ENCODE data around the gene ZNF407.

ZNF407 gene

GRCh38 chr18:74870950-74871349, 273.3 kb downstream of the ZNF407 start:
- no peak for DNase-seq (ENCODE audit: low read depth)
- no peak overlapping the region for H3K4me3 ChIP-seq (ENCODE audit: control insufficient read depth, low read depth, low read length)
- TF ChIP-seq, protein P1, sequence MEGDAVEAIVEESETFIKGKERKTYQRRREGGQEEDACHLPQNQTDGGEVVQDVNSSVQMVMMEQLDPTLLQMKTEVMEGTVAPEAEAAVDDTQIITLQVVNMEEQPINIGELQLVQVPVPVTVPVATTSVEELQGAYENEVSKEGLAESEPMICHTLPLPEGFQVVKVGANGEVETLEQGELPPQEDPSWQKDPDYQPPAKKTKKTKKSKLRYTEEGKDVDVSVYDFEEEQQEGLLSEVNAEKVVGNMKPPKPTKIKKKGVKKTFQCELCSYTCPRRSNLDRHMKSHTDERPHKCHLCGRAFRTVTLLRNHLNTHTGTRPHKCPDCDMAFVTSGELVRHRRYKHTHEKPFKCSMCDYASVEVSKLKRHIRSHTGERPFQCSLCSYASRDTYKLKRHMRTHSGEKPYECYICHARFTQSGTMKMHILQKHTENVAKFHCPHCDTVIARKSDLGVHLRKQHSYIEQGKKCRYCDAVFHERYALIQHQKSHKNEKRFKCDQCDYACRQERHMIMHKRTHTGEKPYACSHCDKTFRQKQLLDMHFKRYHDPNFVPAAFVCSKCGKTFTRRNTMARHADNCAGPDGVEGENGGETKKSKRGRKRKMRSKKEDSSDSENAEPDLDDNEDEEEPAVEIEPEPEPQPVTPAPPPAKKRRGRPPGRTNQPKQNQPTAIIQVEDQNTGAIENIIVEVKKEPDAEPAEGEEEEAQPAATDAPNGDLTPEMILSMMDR (conservative IDR thresholded peaks at IDR 0.05; ENCODE audit: control insufficient read depth, insufficient read depth, low read depth, low read length) = no peak

DNA sequence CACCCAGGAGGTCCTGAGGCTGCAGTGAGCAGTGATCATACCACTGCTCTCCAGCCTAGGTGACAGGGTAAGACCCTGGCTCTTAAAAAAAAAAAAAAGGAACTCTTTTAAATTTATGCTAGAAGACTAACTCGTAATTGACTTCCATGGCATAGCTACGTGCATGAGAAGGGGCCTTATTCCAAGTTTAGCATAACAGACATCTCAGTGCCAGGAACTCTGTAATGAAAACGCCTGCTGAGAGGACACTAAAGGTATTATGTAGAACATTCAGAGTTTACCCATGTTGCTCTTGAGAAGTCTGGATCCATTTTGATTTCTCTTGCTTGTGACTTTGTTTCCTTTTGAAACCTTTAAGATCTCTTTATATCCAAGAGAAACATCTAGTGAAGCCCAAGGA, 276.0 kb downstream of the ZNF407 start:
- TF ChIP-seq, protein P1 (conservative IDR thresholded peaks at IDR 0.05; ENCODE audit: control insufficient read depth, insufficient read depth, low read depth, low read length) = no peak
- no peak overlapping the region for H3K4me3 ChIP-seq (ENCODE audit: control insufficient read depth, low read depth, low read length)
- DNase-seq (ENCODE audit: low read depth) = no peak

- no peak overlapping the region for H3K4me3 ChIP-seq (ENCODE audit: control insufficient read depth, low read depth, low read length)
- TF ChIP-seq, protein P1 (conservative IDR thresholded peaks at IDR 0.05; ENCODE audit: control insufficient read depth, insufficient read depth, low read depth, low read length) = no peak
- no peak for DNase-seq (ENCODE audit: low read depth)
Measured at GRCh38 chr18:74874351-74874750, 276.7 kb downstream of the ZNF407 start.

- DNase-seq (ENCODE audit: low read depth) = no peak
- H3K4me3 ChIP-seq (ENCODE audit: control insufficient read depth, low read depth, low read length) = no peak overlapping the region
- TF ChIP-seq, protein P1 (conservative IDR thresholded peaks at IDR 0.05; ENCODE audit: control insufficient read depth, insufficient read depth, low read depth, low read length) = no peak
Measured at GRCh38 chr18:74876630-74877243, 279.1 kb downstream of the ZNF407 start.

DNA sequence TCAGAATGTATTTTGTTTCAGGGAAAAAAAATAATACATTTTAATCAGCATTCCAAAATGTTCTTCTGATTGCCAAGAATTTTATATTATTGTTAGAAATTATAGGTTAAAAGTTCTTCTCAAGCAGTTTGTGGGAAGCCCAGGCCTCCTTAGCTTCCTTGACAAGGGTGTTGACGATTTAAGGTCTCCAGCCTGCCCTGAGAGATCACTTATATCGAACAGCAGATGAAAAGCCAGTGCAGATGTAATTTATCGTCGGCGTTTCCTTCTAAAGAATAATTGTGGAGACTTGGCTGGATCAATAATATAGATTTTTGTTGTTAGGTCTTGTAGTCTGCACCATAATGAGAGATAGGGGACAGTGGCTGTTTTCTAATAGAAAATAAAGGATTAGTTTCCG, 280.6 kb downstream of the ZNF407 start:
- TF ChIP-seq, protein P1 (conservative IDR thresholded peaks at IDR 0.05; ENCODE audit: control insufficient read depth, insufficient read depth, low read depth, low read length) = no peak
- no peak for DNase-seq (ENCODE audit: low read depth)
- no peak overlapping the region for H3K4me3 ChIP-seq (ENCODE audit: control insufficient read depth, low read depth, low read length)

- DNase-seq (ENCODE audit: low read depth) = no peak
- TF ChIP-seq, protein P1 (conservative IDR thresholded peaks at IDR 0.05; ENCODE audit: control insufficient read depth, insufficient read depth, low read depth, low read length) = no peak
- H3K4me3 ChIP-seq (ENCODE audit: control insufficient read depth, low read depth, low read length) = no peak overlapping the region
Measured at GRCh38 chr18:74880706-74881278, 283.1 kb downstream of the ZNF407 start.

All from fibroblast of mammary gland (primary cell).